GM12872 (cell line): ENCODE results near the gene THTPA.

Experiments
- CTCF ChIP-seq: IDR thresholded peaks from 3 replicates; pipeline ENCODE4 v1.5.1; 2011; ENCODE audit warnings: low read depth, mild to moderate bottlenecking, low read length, moderate library complexity; ENCODE audit not compliant: insufficient read depth

THTPA gene, protein sequence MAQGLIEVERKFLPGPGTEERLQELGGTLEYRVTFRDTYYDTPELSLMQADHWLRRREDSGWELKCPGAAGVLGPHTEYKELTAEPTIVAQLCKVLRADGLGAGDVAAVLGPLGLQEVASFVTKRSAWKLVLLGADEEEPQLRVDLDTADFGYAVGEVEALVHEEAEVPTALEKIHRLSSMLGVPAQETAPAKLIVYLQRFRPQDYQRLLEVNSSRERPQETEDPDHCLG

DNA sequence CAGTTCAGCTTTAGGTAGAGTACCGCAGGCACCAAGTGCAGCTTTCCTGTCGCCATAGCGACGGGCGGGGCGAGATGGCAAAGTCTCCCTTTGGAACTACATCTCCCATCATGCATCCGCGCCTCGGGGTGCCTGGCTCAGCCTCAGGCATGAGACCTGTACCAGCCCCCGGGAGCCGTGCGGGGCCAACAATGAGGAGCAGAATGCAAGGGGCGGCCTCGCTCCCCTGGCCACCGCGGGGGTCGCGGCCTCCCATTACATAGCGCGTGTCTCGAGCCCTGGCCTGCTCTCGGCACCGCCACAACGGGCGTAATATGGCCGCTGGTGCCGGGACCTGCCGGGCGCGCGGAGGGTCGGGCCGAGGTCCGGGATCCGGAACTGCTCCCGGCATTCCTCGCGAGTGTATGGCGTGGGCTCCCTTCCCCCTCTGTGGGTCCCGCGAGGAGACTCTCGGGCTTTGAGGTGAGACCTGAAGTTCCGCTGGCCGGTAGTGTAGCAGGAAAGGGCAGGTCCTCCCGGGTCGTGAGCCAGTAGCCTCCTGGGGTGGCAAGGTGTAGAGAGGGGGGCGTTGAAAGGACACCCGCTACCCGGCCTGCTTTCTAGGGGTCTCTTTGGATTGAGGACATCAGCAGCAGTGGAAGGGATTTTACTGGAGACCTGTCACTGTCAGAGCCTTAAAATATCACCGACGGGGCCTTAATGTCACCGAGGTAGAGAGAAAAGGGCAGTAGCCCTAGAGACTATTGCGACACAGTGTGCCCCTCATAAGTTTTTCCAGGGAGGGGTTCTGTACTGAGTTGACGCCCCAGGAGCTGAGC lies at the start of gene THTPA:
TSS of gene THTPA (plus strand) at position 390 of the 818 bp plus-strand sequence. CDS start 487 bp downstream, outside the sequence.
- no peak for TF ChIP-seq CTCF

GRCh38 chr14:23512156-23512555 lies 43.9 kb upstream of the THTPA start:
- no peak for TF ChIP-seq CTCF

- TF ChIP-seq CTCF, result no peak
Measured at GRCh38 chr14:23513005-23513817, 42.9 kb upstream of the THTPA start.

DNA sequence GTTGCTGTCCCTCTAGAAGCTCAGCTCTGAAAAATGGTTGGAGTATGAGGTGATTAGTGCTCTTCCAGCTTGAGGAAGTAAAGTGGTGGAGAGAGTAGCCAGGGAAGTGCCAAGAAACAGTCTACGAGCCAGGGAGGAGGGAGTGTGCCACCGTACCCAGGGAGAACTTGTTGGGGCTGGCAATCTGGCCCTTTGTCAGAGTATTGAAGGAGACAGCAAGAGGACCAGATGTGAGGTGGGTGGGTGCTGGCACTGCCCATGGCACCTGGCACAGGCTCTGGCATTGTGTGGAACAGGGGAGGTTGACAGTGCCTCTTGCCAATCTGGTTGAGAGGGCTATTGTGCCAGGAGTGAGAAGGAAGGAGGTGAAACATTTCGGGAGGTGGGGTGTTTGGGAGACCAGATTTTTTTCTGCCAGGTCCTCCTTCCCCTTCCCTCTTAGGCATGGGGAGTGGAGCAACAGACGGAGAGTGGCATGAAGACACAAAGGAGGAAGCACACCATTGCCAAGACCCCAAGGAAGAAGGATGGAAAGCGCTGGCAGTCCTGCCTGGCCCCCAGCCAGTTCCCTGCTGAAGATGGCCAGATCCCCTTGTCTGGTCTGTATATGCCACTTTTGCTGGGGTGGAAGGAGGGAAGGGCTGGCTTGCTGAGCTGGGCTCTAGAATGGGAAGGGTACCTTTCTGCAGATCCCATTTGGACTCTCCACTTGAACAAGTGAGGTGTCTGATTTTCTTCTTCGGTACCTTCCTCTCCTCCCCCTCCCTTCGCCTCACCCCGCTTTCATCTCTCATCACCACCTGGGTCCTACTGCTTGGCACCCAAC lies 42.0 kb upstream of the THTPA start:
- no peak for TF ChIP-seq CTCF

DNA sequence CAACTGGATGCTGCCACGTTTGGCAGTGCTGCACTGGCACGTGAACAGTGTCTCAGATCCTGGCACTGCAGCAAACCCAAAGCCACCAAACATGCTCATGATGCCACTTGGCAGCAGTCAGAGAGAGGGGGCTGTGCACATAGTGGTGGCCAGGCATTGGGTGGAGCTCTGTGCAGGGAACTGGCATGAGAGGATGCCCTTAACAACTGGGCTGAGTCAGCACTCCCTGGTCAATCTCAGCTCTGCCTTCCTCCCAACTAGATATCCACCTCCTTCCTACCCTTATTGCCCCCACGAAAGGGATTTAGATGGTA lies 41.5 kb upstream of the THTPA start:
- TF ChIP-seq CTCF, result no peak

DNA sequence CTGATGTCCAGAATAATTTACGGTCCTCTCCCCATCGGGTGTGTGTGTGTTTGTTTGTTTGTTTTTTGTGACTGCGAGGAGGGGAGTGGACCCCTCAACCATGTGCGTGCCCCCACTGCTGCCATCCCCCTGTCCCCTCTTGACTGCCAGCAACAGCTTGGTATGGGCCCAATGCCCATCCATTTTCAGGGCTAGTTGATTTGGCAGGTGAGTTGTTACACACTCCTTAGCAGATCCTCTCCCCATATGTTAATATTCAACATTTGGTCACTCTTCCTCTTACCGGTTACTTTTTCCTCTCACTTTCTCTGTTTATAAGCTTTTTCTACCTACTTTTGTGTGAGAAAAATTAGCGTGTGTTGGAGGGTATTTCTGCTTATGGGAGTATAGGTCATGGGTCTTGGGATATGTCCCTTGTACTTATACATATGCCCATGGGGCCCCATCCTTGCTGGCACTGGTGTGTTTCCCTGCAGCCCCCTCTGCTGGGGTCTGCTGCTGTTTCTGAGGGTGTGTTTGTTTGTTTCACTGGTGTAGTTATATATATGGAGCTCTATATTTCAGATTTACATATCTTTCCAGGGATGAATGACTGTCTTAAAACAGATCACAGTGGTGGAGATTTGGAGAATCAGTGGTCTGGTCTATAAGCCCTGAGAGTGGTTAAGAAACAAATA lies 38.3 kb upstream of the THTPA start:
- no peak for TF ChIP-seq CTCF
